Gastroesophageal sphincter (tissue), 4 donors: Measurements from ENCODE around the gene C6orf47. TPM values are rescaled to one million over a fixed set of nuclear protein-coding genes. Genes with fewer than 3 reads are reported as not detected.

Experiments
- ATAC-seq: fragments of 150-250 bp; one replicate; pipeline ENCODE4 v1.9.1; 2016; ENCODE audit warnings: mild to moderate bottlenecking, moderate library complexity
- H3K27ac ChIP-seq, 4 donors: fragments of 200-600 bp; sonication (generic) in 3 of 4; 1 replicate in 3 of 4; 2 replicates in 1 of 4; pipeline ENCODE4 v1.5.1; 2016 to 2019
- H3K27me3 ChIP-seq: fragments of 200-600 bp; sonication (generic); one replicate; pipeline ENCODE4 v1.5.1; 2019
- H3K36me3 ChIP-seq, 2 donors: fragments of 200-600 bp; sonication (generic); one replicate each; pipeline ENCODE4 v1.5.1; 2019; ENCODE audit warnings: control low read depth in 1 of 2
- H3K4me1 ChIP-seq, 3 donors: fragments of 200-600 bp; sonication (generic); 1 replicate in 2 of 3; 2 replicates in 1 of 3; pipeline ENCODE4 v1.5.1; 2016 to 2019; ENCODE audit warnings: control low read depth in 2 of 3
- H3K4me3 ChIP-seq, 2 donors: fragments of 200-600 bp; sonication (generic); one replicate each; pipeline ENCODE4 v1.5.1; 2019; ENCODE audit warnings: mild to moderate bottlenecking in 1 of 2, moderate library complexity in 1 of 2
- H3K9me3 ChIP-seq, 3 donors: fragments of 200-600 bp; sonication (generic); one replicate each; pipeline ENCODE4 v1.5.1; 2017 to 2019; ENCODE audit warnings: control low read depth in 2 of 3
- CTCF ChIP-seq, 4 experiments: fragments of 200-600 bp in 2 of 4; fragments of 450-650 bp in 2 of 4; sonication (generic) in 1 of 4; IDR thresholded peaks; one replicate each; pipeline ENCODE4 v1.5.1; 2017 to 2019; ENCODE audit warnings: antibody characterized with exemption in 4 of 4, mild to moderate bottlenecking in 2 of 4, moderate library complexity in 2 of 4
- EP300 ChIP-seq: sonication (generic); formaldehyde crosslinking; IDR thresholded peaks from one replicate; pipeline ENCODE4 v1.6.1; 2017; ENCODE audit warnings: antibody characterized with exemption, mild to moderate bottlenecking
- POLR2A ChIP-seq, 2 donors: fragments of 450-650 bp; IDR thresholded peaks; one replicate each; pipeline ENCODE4 v1.6.1; 2017; ENCODE audit warnings: antibody characterized with exemption in 2 of 2, mild to moderate bottlenecking in 2 of 2, moderate library complexity in 1 of 2
- POLR2AphosphoS5 ChIP-seq: sonication (generic); formaldehyde crosslinking; IDR thresholded peaks from one replicate; pipeline ENCODE4 v1.6.1; 2017; ENCODE audit warnings: antibody characterized with exemption
- WGBS, 2 donors: methylation state at CpG; one replicate each; pipeline ENCODE4 v1.1.5; 2018; ENCODE audit warnings: low coverage in 1 of 2; 5-methylcytosine and 5-hydroxymethylcytosine counted together
- total RNA-seq, 4 donors: library from RNA; depleted of rRNA; stranded (reverse); fragments of >200 nt; gene quantifications; one replicate each; pipeline ENCODE4 v1.1.0, GENCODE V29; 2016

Gene C6orf47
- total RNA-seq, 4 donors from 2014 or later: 30.0 to 40.0 (median 36.1) TPM

GRCh38 chr6:31700740-31701401 lies 40.3 kb upstream of the C6orf47 start:
- Histone ChIP-seq H3K36me3 (peaks cover 0 to 46% of the 10 kb centered on the region in 2 donors), H3K4me1 (peaks cover 6 to 37% (median 19%) of the 10 kb centered on the region in 3 donors), H3K27ac (peak overlapping the region in 1 of 4 donors; percentile 97), H3K9me3 (no peaks in the 10 kb centered on the region), H3K27me3 (no peaks in the 10 kb centered on the region), H3K4me3 (no peak overlapping the region)
- no peak for ATAC-seq
- WGBS, 2 donors: 80 to 84% methylated on average over 3 to 5 of the region's 5 CpGs
- TF ChIP-seq POLR2AphosphoS5: no peak
- TF ChIP-seq EP300: no peak
- no peak for TF ChIP-seq POLR2A (IDR thresholded peaks at IDR 0.05)
- TF ChIP-seq CTCF (IDR thresholded peaks at IDR 0.05): no peak

GRCh38 chr6:31697555-31697954 lies 37.0 kb upstream of the C6orf47 start:
- Histone ChIP-seq H3K36me3 (peaks cover 0 to 79% of the 10 kb centered on the region in 2 donors), H3K27me3 (no peaks in the 10 kb centered on the region), H3K4me3 (no peak overlapping the region), H3K27ac (no peak overlapping the region), H3K9me3 (no peaks in the 10 kb centered on the region), H3K4me1 (peaks cover 6 to 30% (median 15%) of the 10 kb centered on the region in 3 donors)
- WGBS, 2 donors: 20 to 29% methylated on average over 1 to 3 of the region's 3 CpGs
- TF ChIP-seq EP300 (no peak), POLR2AphosphoS5 (no peak), POLR2A (IDR thresholded peaks at IDR 0.05) (no peak), CTCF (IDR thresholded peaks at IDR 0.05) (no peak)
- no peak for ATAC-seq

GRCh38 chr6:31693535-31693934 lies 33.0 kb upstream of the C6orf47 start:
- H3K27ac ChIP-seq: no peak overlapping the region
- H3K4me3 ChIP-seq: no peak overlapping the region
- no peaks in the 10 kb centered on the region for H3K4me1 ChIP-seq
- no peak for TF ChIP-seq CTCF (IDR thresholded peaks at IDR 0.05)
- no peak for TF ChIP-seq EP300
- TF ChIP-seq POLR2A (IDR thresholded peaks at IDR 0.05): no peak
- TF ChIP-seq POLR2AphosphoS5: no peak
- H3K9me3 ChIP-seq: no peaks in the 10 kb centered on the region
- peaks cover 0 to 99% of the 10 kb centered on the region in 2 donors for H3K36me3 ChIP-seq
- WGBS, 2 donors: 71 to 83% methylated on average over 1 to 2 of the region's 6 CpGs
- H3K27me3 ChIP-seq: no peaks in the 10 kb centered on the region
- no peak for ATAC-seq

GRCh38 chr6:31692886-31693285 lies 32.3 kb upstream of the C6orf47 start:
- H3K27ac ChIP-seq: no peak overlapping the region
- no peak overlapping the region for H3K4me3 ChIP-seq

More at GRCh38 chr6:31692886-31693285, 32.3 kb upstream of the C6orf47 start:
- TF ChIP-seq EP300: no peak
- no peak for TF ChIP-seq POLR2AphosphoS5
- TF ChIP-seq CTCF (IDR thresholded peaks at IDR 0.05): no peak
- TF ChIP-seq POLR2A (IDR thresholded peaks at IDR 0.05): no peak
- ATAC-seq: no peak
- no peaks in the 10 kb centered on the region for H3K9me3 ChIP-seq
- no peaks in the 10 kb centered on the region for H3K27me3 ChIP-seq
- H3K4me1 ChIP-seq: no peaks in the 10 kb centered on the region
- H3K36me3 ChIP-seq: peaks cover 0 to 100% of the 10 kb centered on the region in 2 donors
- 51 to 80% methylated on average over 1 to 2 of the region's 9 CpGs for WGBS, 2 donors
